OCI-LY3 (cell line): ENCODE measurements around the gene HBS1L.

Source experiments
- CTCF ChIP-seq: fragments of 200-600, 300-600 bp; sonication (generic); IDR thresholded peaks from 2 replicates; pipeline ENCODE4 v1.5.1; 2014; ENCODE audit warnings: antibody characterized with exemption, low read length, low read depth
- EZH2phosphoT487 ChIP-seq: fragments of 200-600 bp; shearing (Covaris generic); IDR thresholded peaks from 2 replicates; pipeline ENCODE4 v1.6.1; 2018; ENCODE audit warnings: antibody characterized with exemption, mixed run types, low read depth

- TF ChIP-seq CTCF (no peak), EZH2phosphoT487 (no peak)
These were observed 121.8 kb downstream of the HBS1L start for GRCh38 chr6:134932535-134933470.
